LNCaP clone FGC (cell line): Measurements from ENCODE around the gene LRRC8E.
"Not testable (repeated sequence)": the region's sequence is repeated elsewhere in the genome, so short reads cannot be mapped to it uniquely, and the experiment has no call there.

Experiments used
- DNase-seq: peaks from one replicate; pipeline ENCODE4 v3.0.0-alpha.2; 2011; ENCODE audit warnings: low read depth
- H3K4me3 ChIP-seq: 2 replicates; pipeline ENCODE4 v1.5.1; 2011; ENCODE audit warnings: mild to moderate bottlenecking, low read depth, low read length, control low read depth
- TF ChIP-seq, protein P1 (sequence below): IDR thresholded peaks from 2 replicates; pipeline ENCODE4 v1.5.1; 2012; ENCODE audit warnings: mild to moderate bottlenecking; ENCODE audit not compliant: control insufficient read depth, insufficient read depth; ENCODE audit errors: extremely low read depth

Gene LRRC8E

DNA sequence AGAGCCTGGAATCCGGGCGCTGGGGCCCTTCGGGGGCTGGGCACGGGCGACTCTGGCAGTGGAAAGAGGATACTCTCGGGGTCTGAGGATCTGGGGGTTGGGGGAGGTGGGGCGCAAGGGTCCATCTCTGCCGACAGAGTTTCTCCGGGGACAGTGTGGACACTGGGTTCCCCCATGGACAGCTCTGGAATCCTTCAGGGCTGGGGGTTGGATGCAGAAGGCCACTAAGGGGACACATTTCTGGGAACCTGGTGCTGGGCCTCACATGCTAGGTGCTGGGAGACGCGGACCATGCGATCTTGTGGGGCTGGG, 28.6 kb downstream of the LRRC8E start:
- H3K4me3 ChIP-seq, result peak overlapping the region; percentile 49
- no peak for DNase-seq

DNA sequence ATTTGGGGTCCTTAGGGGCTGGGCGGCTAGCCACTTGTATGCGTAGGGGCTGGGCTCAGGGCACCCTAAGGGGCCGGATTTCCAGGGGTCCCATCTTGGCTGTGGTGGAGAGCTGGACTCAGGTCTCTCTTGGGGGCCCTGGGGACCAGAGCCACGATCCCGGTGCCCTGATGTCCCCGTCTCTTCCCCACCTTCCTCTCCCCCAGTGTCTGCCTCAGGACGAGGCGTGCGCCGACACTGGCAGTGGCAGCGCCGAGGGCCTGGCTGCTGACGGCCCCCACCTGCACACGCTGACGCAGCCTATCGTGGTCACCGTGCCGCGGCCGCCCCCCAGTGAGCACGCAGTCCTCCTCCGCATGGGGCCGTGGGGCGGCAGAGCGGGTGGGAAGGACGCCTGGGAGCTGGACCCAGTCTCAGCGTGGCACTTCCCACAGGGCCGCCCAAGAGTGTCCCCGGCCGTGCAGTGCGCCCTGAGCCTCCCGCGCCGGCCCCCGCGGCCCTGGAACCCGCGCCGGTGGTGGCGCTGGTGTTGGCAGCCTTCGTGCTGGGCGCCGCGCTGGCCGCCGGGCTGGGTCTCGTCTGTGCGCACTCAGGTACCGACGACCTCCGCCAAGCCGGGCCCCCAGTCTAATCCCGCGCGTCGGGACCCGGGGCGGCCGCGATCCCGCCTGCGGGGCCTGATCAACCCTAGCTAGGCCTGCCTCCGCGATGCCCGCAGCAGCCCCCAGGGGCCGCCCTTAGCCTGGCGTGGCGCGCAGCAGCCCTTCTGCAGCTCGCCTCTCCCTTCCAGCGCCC, 29.2 kb downstream of the LRRC8E start:
- no peak for DNase-seq
- H3K4me3 ChIP-seq, result peak overlapping the region; percentile 49
- TF ChIP-seq, protein P1, sequence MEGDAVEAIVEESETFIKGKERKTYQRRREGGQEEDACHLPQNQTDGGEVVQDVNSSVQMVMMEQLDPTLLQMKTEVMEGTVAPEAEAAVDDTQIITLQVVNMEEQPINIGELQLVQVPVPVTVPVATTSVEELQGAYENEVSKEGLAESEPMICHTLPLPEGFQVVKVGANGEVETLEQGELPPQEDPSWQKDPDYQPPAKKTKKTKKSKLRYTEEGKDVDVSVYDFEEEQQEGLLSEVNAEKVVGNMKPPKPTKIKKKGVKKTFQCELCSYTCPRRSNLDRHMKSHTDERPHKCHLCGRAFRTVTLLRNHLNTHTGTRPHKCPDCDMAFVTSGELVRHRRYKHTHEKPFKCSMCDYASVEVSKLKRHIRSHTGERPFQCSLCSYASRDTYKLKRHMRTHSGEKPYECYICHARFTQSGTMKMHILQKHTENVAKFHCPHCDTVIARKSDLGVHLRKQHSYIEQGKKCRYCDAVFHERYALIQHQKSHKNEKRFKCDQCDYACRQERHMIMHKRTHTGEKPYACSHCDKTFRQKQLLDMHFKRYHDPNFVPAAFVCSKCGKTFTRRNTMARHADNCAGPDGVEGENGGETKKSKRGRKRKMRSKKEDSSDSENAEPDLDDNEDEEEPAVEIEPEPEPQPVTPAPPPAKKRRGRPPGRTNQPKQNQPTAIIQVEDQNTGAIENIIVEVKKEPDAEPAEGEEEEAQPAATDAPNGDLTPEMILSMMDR, result no peak

More for the DNA sequence above, 28.6 kb downstream of the LRRC8E start:
- TF ChIP-seq, protein P1, result no peak

DNA sequence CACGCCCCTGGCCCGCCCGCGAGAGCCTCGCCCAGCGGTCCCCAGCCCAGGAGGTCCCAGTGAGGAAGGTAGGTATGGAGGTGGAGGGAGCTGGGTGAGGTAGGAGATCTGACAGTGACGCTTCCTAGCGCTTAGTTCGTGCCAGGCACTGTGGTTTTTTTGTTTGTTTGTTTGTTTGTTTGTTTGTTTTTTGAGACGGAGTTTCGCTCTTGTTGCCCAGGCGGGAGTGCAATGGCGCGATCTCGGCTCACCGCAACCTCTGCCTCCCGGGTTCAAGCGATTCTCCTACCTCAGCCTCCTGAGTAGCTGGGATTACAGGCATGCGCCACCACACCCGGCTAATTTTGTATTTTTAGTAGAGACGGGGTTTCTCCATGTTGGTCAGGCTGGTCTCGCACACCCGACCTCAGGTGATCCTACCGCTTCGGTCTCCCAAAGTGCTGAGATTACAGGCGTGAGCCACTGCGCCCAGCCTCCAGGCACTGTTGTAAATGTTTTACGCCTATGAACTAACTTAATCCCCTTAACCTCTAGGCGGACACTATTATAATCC, 29.8 kb downstream of the LRRC8E start:
- DNase-seq, H3K4me3 ChIP-seq: not testable (repeated sequence)

DNA sequence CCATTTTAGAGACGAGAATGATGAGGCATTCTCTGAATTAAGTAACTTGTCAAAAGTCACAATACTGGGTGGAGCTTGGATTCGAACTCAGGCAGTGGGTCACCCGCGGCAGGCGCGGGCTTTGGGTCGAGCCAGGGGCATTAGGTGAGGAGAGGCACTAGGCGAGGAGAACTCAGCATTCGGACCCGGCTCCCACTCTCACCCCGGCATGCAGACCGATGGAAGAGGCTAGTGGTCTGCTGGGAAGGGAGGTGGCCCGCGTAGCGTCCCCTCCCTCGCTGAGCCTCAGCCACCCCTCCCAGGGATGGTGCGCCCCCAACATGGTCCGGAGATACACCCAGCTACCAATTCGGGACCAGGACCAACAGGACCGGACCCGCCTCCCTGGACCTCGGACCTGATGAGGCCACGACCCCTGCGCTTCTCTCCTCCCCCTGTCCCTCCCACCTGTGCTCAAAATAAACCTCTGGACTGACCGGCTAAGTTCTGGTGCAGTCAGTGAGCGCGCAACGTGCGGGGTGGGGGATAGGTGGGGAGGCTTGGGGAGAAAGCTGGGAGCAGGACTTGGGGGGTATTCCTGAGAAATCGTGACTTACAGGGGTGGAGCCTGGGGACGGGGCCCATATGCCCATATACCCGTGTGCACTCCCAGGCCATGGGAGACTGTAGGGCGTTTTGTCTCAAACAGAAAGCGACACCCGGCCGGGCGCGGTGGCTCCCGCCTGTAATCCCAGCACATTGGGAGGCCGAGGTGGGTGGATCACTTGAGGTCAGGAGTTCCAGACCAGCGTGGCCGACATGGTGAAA, 30.5 kb downstream of the LRRC8E start:
- no peak overlapping the region for H3K4me3 ChIP-seq
- DNase-seq, result no peak

DNA sequence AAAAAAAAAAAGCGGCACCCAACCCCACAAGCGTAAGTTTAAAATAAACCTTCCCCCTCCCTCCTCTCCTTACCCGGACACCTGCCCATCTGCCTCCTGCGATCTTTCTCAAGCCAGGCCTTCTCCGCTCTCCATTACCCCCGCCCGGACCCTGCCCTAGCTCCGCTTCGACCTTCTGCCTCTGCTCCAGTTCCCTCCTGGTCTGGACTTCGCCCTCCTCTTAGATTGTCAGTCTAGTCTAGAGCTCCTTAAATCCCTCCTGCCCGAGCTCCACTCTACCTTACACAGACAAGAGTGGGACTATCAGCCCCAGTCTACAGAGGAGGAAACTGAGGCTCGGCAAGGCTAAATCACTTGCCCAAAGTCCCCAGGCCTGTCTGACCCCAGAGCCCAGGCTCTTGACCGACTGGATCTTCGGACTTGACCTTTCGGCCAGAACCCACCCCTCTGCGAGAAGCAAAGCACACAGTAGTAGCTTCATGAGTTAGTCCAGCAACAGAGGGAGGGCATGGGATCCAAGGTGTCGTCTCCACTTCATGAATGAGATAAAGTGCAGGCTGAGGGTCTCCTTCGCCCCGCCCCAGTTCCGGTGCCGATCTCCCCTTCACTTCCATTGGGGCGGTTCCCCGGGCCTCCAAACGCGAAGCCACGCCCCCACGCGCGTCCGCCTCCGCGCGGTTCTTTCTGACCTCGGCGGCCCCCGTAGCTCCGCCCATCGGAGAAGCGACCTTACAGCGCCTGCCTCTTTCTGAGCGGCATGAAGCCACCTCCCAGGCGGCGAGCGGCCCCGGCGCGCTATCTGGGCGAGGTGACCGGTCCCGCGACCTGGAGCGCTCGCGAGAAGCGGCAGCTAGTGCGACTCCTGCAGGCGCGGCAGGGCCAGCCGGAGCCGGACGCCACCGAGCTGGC, 31.6 kb downstream of the LRRC8E start, which contains the start of gene SNAPC2:
Gene SNAPC2 (plus strand): TSS at position 729 of the 909 bp plus-strand sequence. CDS start 29 bp downstream, at position 758.
- DNase-seq, result peak; percentile 76
- TF ChIP-seq, protein P1, result no peak; the same call in 1 of the 2 replicates
- H3K4me3 ChIP-seq, result peak within 1 kb of the TSS; percentile 77

More for the DNA sequence above, 30.5 kb downstream of the LRRC8E start:
- TF ChIP-seq, protein P1, result no peak

DNA sequence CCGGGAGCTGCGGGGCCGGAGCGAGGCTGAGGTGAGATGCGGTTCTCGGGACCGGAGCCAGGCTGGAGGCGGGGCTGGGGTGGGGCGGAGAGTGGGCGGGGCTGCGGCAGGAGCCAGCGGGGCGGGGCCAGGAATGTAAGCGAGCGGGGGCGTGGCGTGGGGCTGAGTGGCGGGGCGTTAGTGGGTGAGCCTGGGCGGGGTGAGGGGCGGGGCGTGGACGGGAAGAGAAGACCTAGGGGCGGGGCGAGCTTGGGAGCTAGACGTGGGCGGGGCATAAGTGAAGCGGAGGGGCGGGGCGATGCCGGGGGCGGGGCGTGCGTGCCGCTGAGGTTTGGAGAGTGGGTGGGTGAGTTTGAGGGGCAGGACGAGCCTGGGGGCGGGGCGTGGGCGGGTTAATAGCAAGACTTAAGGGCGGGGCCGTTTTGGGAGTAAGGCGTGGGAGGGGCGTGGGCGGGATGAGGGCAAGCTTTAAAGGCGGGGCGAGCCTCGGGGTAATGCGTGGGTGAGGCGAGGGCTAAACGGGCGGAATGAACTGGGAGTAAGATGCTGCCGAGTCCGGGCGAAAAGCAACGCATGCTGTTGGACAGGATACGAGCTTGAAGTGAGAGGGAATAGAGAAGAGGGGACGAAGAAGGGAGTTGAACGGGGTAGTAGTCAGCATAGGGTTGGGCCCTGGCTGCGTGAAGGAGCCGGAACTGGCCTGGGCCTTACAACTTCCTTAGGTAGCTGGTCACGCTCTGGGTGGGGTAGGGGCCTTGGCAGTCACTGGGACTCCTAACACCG, 32.4 kb downstream of the LRRC8E start:
- peak; percentile 85 for DNase-seq
- TF ChIP-seq, protein P1, result no peak
- H3K4me3 ChIP-seq, result peak overlapping the region; percentile 77
